HG03196 (cell line): Measurements from ENCODE around the gene PRELP.
"Not testable (repeated sequence)": the region's sequence is repeated elsewhere in the genome, so short reads cannot be mapped to it uniquely, and the experiment has no call there.

ENCODE experiments used
- ATAC-seq: cut with Tn5 transposase; IDR thresholded peaks from one replicate; pipeline ENCODE4 v1.9.1; 2021; ENCODE audit not compliant: unreplicated experiment

PRELP gene

GRCh38 chr1:203505526-203506204, 30.1 kb downstream of the PRELP start:
- no peak for ATAC-seq

GRCh38 chr1:203506858-203507626, 31.4 kb downstream of the PRELP start:
- no peak for ATAC-seq

- ATAC-seq = no peak
Measured at GRCh38 chr1:203507759-203508158, 32.2 kb downstream of the PRELP start.

DNA sequence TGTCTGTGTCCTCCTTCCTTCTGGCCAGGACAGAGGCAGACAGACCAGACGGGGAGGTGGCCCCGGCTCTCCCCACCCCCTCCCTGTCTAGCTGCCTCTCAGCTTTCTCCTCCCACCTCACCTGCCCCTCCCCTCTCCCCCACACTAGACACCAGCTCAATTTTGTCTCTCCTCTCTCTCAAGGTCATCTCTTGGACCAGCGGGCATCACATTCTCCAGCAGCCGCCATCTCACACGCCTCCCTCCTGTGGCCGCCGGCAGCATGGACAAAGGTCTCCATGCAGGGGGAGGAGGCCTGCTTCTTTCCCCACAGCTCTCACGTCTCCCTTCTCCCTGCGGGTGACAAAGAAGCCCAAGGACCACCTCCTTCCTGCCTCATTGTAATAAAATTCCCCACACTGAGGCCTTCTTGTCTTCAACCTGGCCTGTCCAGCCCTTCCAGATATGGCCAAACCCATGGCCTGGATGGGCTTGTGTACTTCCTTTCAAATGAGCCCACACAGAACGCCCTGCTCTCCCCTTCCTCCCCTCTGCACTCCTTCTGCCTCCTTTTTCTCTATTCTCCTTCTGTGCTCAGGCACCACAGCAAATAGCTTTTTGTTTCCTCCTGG, 33.0 kb downstream of the PRELP start:
- ATAC-seq = no peak

- no peak for ATAC-seq
Measured at GRCh38 chr1:203509135-203509534, 33.5 kb downstream of the PRELP start.

DNA sequence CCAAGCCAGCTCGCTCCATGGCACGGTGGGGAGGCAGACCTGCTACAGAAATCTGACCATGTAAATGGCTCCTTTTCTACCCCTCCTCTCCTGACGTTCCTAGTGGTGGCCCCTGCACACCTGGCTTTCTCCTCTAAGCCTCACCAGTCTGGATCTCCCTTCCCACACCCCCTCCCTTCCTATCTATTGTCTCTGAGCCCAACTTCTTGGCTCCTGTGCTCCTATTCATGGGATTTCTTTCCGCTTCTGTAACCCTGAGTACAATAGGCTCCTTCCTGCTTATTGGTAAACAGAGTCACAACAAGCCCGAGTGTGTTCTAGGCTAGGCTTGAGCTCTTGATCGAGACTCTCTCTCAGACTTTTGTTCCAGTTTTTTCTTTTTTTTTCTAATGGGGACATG, 35.9 kb downstream of the PRELP start:
- ATAC-seq = no peak

GRCh38 chr1:203511930-203512329, 36.3 kb downstream of the PRELP start:
- no peak for ATAC-seq

GRCh38 chr1:203512517-203512847, 36.9 kb downstream of the PRELP start:
- ATAC-seq = no peak

DNA sequence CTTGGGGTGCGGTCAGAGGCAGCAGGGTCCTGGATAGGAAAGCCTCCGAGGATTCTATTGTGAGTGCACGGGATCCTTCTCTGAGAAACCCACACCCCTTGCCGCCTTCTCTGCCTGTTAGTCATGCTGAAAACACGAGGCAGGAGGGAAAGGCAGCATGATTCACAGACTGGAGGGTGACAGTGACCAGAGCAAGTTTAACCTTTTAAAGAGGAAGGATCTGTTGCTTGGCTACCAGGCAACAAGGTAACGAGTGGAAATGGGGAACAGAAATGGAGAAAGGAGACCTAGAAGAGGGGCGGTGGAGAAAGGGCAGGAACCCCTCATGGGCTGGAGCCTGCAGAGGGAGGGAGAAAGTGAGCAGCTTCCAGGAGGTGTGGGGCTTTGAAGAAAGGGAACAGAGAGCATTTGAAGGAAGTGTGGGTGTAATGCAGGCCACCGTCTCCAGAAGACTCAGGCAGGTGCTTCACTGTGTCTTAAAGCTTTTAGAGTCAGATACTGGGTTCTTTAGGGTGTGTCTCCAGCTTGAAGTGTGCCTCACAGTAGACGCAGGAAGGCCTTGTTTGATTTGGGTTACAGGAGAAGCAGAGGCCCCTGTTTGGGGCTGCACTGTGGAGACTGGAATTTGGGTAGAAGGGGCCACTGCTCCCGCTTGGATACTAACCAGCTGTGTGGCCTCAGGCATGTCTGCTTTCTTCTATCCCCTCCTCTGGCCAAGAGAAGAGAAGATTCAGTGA, 37.4 kb downstream of the PRELP start:
- no peak for ATAC-seq

DNA sequence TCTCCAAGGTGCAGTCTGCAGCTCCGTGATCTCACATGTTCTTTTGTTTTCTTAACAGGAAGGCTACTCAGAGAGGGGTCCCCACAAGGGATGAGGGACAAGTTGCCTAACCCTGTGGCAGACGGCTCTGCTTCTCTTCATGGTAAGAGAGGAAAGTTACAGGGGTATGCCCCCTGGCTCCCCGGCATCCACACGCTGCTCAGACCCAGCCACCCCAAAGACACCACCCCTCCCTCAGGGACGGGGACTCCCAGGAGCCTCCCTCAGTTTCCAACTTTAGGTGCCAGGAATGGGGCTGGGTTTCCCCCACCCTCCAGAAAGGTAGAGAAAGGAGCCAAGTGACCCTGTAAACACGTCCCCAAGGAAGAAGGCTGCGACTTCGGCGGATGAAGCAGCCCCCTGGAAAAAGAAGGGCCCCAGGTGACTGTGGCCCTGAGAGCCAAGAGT, 38.0 kb downstream of the PRELP start:
- ATAC-seq = no peak

DNA sequence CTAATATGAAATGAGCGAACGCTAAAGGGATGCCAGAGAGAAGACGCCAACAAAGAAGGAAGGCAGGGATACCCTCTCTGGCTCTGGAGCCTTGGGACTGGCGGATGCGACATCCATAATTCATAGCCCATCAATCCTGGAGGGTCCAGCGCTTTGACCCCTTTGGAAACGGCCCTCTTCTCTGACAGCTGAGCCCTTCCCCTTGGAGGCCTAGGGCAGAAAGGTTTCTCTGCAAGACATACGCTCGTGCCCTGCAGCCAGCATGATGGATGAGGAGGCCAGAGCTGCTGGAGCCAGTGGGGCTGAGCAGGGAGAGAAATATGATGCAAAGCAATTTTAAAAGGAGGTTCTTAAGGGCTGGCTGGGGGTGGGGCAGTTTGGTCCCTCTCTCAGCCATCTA, 40.6 kb downstream of the PRELP start:
- no peak for ATAC-seq

DNA sequence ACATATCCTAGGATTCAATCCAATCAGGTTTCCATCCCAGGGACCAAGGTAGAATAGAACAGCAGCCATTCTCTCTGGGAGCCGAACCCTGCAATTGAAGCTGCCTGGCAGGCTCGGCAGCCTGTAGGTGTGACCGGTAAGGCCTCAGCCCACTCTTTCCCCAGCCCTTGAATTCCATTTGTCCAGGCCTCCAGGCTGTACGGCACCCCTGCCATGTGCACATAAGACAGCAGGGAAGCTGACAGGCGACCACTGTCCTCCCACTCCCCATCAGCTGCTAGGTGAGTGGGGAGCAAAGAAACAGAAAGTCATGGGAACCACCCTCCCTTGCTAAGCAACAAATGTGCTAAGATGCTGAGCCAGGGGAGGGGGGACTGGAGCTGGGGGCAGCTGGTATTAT, 41.3 kb downstream of the PRELP start:
- no peak for ATAC-seq

- ATAC-seq = no peak
Measured at GRCh38 chr1:203517426-203518110, 42.0 kb downstream of the PRELP start.

GRCh38 chr1:203518139-203518538, 42.5 kb downstream of the PRELP start:
- ATAC-seq = not testable (repeated sequence)

- no peak for ATAC-seq
Measured at GRCh38 chr1:203518541-203518940, 42.9 kb downstream of the PRELP start.

- ATAC-seq = no peak
Measured at GRCh38 chr1:203519053-203519840, 43.6 kb downstream of the PRELP start.

DNA sequence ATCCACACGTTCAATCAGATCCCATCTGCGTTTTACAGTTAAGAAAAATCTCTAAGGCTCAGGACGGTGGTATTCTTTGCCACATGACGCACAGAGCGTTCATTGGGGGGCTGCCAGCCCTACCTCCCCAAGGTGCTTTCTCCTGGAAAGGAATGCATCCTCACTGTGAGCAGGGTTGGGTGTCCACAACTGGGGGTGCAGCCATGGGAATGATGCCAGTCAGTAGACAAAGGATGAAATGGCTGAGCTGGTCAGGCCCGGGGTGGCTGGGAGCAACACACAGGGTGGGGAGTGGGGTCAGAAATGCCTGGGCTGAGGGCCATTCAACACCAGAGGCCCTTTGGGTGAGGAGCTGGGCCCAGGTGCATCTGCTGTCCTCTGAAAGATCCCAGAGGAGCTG, 44.3 kb downstream of the PRELP start:
- ATAC-seq = no peak

DNA sequence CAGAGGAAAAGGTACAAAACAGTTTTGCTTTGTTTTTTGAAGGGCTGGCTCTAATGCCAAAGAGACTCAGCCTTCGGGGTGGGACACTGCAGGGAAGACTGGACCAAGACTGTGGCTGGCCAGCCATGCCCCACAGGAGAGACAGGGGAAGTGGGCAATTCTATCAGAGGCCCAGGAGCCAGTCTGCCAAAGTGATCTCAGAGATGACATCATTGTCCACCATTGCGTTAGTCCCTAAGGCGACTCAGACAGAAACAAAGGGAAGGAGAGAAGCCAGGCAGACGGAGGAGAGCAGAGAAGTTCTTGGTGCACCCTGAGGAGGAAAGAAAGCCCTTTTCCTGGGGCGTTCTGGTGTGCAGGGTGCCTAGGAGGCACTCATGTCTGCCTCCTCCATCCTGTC, 44.7 kb downstream of the PRELP start:
- no peak for ATAC-seq

GRCh38 chr1:203521074-203521794, 45.6 kb downstream of the PRELP start:
- no peak for ATAC-seq

DNA sequence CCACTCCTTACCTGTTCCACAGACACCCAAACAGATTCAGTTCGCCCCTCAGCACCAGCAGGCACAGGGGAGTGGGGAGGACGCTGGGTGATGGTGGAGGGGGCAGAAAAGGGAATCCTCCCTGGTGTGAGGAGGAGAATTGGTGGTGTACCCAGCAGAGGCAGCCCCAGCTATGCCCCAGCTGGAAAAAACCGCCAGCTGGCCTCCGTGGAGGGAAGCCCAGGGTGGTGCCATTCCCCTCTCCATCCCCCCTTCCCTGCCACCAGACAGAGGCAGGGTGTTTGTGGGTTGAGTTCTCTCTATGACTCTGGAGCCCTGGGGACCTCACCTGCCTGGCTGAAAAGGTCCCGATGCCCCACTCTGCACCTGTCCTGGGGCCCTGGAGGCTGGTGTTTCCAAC, 46.2 kb downstream of the PRELP start:
- ATAC-seq = no peak
